GM18867 (cell line): Measurements from ENCODE around the gene SMPX.

Source experiments
- ATAC-seq: cut with Tn5 transposase; IDR thresholded peaks from one replicate; pipeline ENCODE4 v1.9.1; 2021; ENCODE audit warnings: mild to moderate bottlenecking, moderate library complexity; ENCODE audit not compliant: unreplicated experiment

The SMPX gene

GRCh38 chrX:21658746-21659145 lies 99.2 kb downstream of the SMPX start:
- ATAC-seq = no peak

GRCh38 chrX:21658152-21658737 lies 99.7 kb downstream of the SMPX start, which contains the start of gene KLHL34:
Gene KLHL34 (minus strand): TSS chrX:21658330. CDS start chrX:21657788, 542 bp downstream.
- no peak for ATAC-seq

- ATAC-seq = no peak
Measured at GRCh38 chrX:21657318-21658151, 100.4 kb downstream of the SMPX start.

DNA sequence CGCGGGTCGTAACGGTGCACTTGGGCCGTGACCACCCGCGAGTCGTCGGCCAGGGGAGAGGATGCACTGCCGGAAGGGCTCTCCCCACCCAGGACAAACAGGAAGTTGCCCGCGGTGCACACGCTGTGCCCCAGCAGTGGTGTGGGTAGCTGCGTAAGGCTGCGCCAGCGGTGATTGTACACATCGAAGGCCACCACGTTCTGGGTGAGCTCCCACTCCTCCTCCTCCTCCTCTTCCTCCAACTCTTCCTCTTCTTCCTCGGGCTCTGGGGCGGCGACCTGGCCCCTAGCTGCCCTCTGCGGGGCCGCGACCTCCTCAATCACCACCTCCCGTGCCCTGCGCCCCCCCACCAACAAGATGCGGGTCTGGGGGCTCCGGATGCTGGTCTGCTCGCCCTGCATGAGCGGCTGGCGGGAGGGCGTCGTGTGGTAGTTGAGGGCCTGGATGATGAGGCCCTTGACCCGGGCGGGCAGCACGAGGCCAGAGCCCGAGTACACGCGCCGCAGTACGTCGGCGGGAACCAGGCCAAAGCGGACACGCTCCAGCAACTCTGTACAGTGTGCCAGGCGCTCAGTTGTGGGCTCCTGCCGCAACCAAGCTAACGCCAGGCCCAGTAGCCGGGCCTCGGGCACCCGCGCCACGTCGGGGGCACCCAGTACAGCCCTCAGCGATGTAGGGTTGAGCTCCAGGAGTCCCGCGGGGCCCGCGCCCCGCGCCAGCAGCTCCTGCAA lies 101.2 kb downstream of the SMPX start:
- ATAC-seq = no peak
